Measurements from ENCODE around the gene EBF3.

The EBF3 gene

GRCh38 chr10:129958629-129959543 lies 5.2 kb downstream of the EBF3 start:
- DNase-seq, result no peak

DNA sequence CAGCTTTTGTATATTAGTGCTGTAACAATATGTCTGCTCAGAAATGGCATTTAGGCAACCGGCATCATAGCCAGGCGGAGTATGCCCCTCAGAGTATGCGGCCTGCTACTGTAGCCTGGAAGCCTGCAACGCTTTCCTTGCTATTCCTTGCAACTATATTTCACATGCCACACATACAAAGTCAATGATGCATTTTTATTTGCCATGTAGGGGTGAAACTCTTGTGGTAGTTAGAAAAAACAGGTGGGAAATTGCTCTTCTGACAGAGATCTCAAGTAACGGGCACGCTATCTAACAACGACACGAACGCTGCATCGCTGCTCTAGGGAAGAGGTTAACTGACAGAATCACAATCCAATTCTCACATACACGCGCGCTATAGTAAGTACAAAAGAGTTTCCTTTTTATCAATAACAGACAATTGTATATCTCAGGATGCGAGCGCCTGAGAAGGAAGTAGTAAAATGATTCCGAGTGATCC lies 5.9 kb downstream of the EBF3 start:
- no peak for DNase-seq

GRCh38 chr10:129956876-129957673 lies 7.0 kb downstream of the EBF3 start:
- no peak for DNase-seq

- no peak for DNase-seq
Measured at GRCh38 chr10:129956286-129956670, 7.8 kb downstream of the EBF3 start.

DNA sequence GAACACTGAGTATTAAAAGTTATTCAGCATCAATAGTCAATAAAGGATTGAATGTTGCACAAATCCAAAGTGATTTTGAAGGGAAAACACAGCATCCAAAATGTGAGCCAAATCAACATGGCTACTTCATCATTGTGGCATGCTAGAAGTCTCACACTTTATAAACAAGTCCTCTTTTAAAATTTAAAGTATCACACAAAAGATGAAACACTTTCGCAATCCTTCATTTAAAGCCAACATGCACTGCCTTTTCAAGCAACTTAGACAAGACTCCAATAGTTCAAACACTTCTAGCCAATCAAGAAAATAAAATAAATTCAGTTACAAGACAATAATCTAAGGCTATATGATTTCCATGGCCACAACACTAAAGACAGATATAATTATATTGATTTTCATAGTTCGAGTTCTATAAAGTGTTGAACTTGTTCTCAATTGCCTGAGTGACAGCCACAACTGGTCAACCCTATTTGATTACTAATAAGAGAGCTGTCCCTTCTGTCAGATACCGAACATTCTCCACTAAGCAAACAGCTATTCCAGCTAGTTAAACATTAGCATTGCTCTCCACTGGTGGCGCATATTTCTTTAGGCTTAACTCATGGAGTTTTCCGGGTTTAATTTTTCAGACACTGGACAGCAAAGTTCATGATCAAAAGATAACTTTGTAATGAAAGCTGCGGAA lies 8.3 kb downstream of the EBF3 start:
- no peak for DNase-seq

DNA sequence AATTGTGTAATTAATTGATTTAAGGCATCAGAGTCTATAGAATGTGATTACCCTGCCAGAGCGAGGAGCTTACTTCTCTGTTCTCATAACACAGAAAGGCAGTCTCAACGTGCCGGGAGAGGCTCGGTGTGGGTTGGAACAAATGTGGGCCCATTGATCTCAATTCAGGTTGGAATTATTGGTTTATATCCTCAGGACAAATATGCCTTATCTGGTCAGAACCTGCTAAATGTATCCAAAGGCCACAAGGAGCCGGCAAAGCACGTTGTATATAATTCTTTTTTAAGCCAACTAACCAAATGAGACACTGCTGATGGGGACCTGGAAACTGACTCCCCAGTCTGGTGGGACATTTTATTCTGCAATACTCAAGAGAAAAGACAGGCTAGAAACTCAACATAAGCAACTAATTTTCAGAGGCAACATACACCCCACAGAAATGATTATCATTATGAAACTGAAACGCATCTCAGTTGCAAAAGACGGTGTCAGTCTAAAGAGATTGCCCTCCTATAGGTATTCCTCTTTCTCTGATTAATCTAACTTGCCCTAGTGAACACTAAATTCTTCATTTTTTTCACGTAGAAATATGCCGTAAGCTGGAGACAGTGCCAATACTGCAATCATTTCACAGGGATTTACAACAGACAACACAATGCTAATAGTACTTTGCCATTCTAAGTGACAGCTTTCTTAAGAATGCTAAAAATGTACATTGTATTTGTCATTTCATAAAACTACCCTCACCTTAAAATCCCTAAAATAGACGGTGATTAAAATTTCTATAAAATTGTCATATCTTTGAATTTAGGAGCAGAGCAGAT lies 9.4 kb downstream of the EBF3 start:
- DNase-seq, result no peak

GRCh38 chr10:129953119-129954051 lies 10.7 kb downstream of the EBF3 start:
- DNase-seq, result no peak

DNA sequence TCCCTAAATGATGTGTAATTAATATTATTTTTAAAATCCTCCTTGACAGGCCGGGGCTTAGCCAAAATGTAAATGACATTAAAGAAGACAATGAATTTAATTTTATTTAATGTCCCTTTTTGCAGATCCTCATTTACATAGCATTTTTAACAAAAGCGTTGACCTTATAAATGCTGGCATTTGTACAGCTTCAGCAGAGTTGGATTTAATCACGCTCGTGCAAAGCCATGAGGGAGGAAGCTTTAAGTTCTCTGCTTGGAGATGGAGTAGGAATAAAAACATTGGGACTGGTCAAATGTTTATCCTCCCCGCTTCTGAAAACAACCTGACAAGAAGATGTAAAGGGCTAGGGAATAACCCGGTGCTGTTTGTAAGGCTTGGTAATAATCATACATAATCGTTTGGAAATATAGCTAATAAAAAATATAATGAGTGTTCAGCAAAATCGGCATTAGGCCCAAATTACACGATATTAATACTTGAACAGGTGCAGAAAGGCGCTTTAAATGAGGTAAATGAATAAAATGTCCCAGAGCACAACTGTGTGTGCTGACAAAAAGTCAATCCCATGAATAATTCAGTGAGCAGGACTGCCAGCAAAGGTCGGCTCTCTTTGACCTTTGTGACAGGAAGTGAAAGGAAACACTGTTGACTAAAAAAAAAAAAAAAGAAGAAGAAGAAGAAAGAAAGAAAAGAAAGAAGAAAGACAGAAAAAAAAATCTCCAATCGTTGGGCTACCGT lies 11.5 kb downstream of the EBF3 start:
- no peak for DNase-seq

DNA sequence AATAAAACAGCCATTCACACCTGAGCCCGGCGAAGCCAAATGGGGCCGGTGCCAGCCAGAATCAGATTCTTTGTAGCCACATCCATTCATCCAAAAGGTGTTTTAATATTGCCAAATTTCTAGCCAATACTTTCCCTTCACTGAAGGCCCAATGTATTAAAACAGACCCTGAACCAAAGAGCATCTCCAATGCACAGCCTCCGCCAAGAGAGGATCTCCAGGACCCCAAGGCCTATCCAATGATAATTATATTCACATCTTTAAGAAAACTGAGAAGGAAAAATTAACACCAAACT lies 12.2 kb downstream of the EBF3 start:
- no peak for DNase-seq

DNA sequence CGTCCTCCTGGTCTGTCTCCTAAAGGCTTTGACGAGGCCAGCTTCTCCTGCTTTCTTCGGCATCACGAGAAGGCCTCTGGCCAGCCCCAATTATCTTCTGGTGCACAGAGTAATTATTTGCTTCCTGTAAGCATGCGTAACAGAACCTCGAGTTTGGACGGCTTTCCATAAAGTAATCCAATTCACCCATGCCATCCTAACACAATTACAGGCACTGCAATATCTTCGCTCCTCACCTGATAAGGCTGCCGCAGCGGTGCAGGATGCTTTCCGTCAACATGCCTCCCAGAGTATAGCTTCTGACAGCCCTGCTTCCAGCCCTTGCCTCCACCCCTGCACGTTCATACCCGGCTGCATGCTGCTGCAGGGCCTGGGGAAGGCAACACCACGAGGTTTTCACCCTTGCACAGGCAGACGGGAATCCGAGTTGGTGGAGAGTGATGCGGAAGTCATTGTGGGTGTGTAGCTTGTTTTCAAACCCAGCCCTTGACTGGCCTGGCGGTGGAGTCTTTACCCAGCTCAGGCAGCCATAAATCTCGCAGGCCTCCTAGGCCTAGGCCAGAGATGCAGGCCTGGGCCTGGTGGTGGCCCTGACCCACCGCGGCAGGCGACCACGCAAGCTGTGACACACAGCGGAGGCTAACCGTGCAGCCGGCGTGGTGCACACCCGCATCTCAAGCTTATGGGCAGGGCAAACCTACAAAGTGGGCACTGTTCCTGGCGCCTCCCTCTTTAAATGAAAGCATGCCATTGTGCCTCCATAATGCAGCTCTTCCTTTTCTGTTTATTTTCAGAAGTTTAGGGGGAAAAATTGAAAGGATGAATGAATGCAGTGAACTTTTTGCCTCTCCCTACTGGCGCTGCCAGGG lies 12.7 kb downstream of the EBF3 start:
- DNase-seq, result no peak

- DNase-seq, result no peak
Measured at GRCh38 chr10:129950676-129951075, 13.4 kb downstream of the EBF3 start.

GRCh38 chr10:129949891-129950291 lies 14.2 kb downstream of the EBF3 start:
- DNase-seq, result no peak

- DNase-seq, result no peak
Measured at GRCh38 chr10:129949411-129949810, 14.7 kb downstream of the EBF3 start.

GRCh38 chr10:129946859-129947258 lies 17.2 kb downstream of the EBF3 start:
- no peak for DNase-seq

DNA sequence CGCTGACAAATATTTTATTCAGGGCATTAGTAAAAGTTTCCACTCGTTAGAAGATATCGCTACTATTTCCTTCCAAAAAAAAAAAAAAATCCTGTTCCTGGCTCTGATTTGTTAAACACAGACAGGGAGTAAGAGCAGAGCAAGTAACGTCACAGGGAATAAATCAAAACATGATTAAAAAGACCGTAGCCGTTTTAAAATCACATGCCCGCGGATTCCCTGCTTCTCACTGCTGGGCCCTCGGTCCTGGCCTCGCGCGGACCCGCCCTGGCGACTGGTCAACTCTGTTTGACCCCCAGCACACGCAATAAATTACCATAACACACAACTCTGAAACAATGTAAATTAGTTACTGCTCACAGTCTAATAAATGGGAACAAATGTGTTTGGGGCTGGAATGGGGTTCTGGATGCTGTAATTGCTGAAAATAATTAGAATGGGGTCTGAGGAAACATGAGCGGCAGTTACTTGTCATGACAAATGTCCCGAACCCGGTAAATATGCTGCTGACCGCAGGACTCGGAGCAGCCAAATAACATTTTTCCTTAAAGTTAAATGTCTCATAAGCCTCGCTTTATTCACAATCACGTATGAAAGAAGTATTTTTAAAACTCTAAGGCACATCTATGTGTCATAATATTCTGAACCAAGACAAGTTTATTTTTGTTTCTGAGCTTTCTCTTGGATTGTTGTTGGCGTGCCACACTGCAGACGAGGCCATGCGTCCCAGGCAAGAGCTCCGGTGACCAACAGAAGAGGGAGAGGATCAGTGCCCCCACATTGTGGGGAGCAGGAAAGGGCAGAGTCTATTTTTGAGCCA lies 17.9 kb downstream of the EBF3 start:
- no peak for DNase-seq

GRCh38 chr10:129945526-129945925 lies 18.5 kb downstream of the EBF3 start:
- DNase-seq, result no peak

- DNase-seq, result no peak
Measured at GRCh38 chr10:129945064-129945463, 19.0 kb downstream of the EBF3 start.

- no peak for DNase-seq
Measured at GRCh38 chr10:129944456-129944855, 19.6 kb downstream of the EBF3 start.

All from activated CD4-positive, alpha-beta T cell treated with anti-CD3 and anti-CD28 coated beads, Interleukin-2, Interleukin-6, amounts not matched to agents 100 ng/mL and 50 ng/mL, durations not matched to agents 16 hours and 8 hours (primary cell).